ENCODE measurements around the gene DHRS1.
A peak's percentile ranks its signal among the peaks of the same experiment; 100 is the strongest.

The DHRS1 gene

GRCh38 chr14:24309538-24310264 lies 10.1 kb upstream of the DHRS1 start, which contains the start of gene LTB4R2:
Gene LTB4R2 (plus strand): TSS chr14:24310140. CDS start chr14:24310665, 525 bp downstream.
- no peak for DNase-seq (ENCODE audit: low read depth)

GRCh38 chr14:24308342-24309124 lies 9.0 kb upstream of the DHRS1 start:
- no peak for DNase-seq (ENCODE audit: low read depth)

DNA sequence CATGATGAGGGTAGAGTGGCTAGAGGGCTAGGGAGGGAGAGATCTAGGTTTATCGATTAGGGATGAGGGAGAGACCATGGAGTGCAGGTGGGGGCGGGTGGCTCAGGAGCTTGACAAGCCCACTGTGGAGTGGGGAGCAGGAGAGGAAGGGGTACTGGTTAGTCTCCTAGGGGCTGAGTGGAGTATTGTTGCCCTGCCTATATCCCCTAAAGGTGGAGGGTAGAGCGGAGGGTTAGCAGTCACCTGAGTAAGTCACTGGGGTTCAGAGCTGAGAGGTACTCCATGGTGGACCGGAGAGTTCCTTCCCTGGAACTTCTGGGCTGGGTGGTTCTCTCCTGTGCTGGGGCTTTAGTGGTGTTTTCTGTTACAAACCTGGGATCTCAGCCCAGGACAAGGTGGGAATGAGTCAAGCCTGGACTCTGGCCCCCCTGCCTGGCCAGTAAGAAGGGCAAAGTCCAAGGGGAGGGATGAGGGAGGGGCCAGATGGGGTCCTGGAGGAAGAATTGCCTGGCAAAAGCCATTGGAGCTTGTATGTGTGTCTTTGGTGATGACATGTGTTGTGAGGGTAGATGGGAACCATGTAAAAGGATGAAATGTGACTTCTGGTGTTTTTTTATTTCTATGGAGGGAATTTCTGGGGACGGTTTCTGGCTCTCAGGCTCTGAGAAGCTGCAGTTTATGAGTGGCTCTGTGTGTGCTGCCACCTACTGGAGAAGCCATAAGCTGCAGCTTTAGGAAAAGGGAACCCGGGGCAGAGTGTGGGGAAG lies 8.2 kb upstream of the DHRS1 start, which contains the start of gene CIDEB:
Gene CIDEB, minus strand, starts transcription at position 403 of the 767 bp plus-strand sequence. Its CDS starts 119 bp downstream, at position 284.
- no peak for DNase-seq (ENCODE audit: low read depth)

GRCh38 chr14:24307156-24307574 lies 7.6 kb upstream of the DHRS1 start:
- DNase-seq (ENCODE audit: low read depth): no peak

DNA sequence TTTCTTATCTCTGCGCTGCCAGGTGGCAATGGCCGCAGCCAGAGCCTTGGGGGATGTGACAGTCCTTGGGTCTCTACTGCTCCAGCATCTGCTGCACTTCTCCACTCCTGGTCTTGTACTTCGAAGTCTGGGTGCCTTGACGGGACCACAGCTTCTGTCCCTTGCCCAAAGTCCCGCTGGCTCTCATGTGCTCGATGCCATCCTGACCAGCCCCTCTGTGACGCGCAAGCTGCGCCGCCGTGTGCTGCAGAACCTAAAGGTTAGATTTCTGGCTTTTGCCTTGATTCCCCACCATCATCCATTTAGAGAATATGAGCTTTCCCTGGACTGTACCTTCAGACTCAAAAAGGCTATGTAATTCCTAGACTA lies 4.4 kb upstream of the DHRS1 start:
- DNase-seq (ENCODE audit: low read depth): no peak

GRCh38 chr14:24300326-24300980 lies 873 bp upstream of the DHRS1 start:
- DNase-seq (ENCODE audit: low read depth): no peak

GRCh38 chr14:24298892-24299254 lies 707 bp downstream of the DHRS1 start:
- DNase-seq (ENCODE audit: low read depth): no peak

DNA sequence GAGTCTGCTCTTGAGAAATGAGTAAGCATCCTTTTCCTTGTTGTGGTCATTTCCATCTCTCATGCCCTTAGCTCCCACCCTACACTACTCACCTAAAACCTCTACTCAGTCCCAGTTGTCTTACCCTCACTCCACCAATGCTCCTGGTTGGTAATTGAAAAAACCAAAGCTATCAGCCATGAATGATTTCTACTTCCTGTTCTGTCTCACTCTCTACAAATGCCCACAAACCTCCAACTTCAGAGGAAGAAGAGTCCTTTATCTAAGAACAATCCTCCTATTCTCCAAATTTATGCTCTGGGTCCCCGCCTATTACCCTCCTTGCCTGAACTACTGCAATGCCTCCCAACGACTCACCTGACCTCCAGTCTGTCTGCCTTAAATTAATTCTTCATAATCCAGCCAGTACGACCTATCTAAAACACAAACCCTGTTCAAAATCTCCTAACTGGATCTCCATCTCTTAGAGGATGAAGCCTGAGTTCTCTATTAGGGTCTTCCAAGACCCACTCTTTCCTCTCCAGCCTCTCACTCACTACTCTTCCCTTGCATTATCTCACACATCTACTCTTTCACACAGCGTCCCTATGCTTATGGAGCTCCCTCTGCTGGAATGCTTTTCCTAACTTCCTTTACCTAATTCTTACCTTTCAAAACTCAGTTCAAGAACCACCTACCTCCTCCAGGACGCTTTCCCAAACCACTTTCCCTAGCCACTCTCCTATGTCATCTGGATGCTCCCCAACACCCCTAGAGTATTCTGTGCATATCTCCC lies 2.2 kb downstream of the DHRS1 start:
- DNase-seq (ENCODE audit: low read depth): no peak

GRCh38 chr14:24296341-24297157 lies 3.0 kb downstream of the DHRS1 start:
- DNase-seq (ENCODE audit: low read depth): peak; percentile 73

DNA sequence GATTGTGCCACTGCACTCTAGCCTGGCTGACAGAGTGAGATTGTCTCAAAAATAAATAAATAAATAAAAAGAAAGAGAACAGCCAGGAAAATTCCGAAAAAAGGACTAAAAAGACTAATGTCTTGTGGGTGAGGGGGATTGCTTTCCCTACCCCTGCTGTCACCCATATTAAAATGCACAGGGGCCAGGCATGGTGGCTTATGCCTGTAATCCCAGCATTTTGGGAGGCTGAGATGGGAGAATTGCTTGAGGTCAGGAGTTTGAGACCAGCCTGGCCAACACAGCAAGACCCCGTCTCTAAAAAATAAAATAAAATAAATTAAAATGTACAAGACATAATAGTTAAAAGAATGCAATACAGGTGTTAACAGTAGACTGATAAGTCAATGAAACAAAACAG lies 6.1 kb downstream of the DHRS1 start:
- DNase-seq (ENCODE audit: low read depth): no peak

DNA sequence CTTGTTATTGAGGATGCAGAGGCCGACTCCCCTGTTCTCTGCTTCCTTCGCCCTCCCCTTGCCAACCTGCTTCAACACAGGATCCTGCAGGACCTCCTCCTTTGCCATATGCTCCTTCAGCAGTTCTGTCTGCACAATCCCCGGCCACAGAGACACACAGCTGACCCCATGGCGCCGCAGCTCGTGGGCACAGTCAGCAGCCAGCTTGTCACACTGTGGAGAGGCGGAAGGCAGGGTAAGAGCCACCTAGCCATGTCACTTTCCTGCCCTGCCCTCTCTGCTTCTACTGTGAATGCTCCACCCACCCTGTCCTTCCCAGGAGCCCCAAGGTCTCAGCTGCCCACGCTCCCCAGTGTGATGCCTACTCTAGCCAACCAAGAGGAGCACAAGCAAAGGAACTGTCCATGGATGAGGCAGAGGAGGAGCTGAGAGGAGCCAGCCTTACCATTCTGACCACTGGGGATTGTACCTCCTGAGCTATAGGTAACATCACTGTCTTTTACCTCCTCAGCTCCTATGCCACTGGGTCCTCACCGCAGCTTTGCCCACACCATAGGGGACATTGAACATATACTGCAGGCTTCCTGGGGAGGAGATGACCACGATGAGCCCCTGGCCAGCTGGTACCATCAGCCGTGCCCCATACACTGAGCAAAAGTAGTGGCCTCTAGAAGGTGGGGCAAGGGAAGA lies 7.3 kb downstream of the DHRS1 start:
- no peak for DNase-seq (ENCODE audit: low read depth)

DNA sequence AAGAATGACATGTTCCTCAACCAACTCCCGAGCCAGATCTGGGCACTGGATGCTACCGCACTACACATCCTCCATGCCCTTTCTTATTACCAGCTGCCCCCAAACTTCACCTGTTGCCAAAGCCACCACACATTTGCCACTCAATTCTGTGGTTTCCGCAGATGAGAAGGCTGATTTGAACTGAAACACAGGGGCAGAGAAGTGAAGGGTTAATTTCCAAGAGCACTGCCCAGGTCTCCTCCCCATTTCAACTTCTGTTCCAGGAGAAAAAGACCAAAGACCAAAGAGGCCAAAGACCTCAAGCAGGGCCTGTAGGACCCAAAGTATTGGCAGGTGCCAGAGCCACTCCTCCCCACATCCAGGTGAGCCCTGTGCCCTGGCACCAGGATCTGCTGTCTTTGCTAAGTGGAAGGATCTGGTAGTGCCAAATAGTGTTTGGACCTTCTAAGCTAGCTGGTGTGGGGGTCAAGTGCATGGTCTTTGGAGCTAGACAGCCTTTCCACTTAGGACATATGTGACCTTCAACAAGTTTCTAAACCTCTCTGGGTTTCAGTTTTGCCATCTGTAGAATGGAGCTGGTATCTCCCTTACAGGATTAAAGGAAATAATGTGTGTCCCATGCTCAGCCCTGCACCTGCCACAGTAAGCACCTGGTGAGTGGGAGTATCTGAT lies 8.0 kb downstream of the DHRS1 start:
- DNase-seq (ENCODE audit: low read depth): no peak

DNA sequence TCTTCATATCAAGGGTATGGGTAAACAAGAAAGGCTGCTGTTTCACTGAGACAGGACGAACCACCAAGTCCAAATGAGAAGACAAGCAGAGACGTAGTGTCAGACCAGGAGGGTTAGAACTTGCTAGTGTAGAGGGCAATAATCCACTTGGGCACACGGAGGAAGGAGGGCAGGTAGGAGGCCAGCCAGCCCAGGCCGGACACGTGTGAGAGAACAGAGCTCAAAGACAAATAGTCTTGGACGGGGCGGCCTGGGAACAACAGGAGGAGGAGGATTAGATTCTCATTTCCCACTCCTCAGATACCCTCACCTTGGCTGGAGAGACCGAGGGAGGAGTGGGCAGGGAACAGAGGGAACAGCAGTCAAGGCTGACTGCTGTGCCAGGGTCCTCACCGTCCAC lies 8.8 kb downstream of the DHRS1 start:
- no peak for DNase-seq (ENCODE audit: low read depth)

GRCh38 chr14:24289649-24290280 lies 9.8 kb downstream of the DHRS1 start:
- no peak for DNase-seq (ENCODE audit: low read depth)

GRCh38 chr14:24286996-24287395 lies 12.6 kb downstream of the DHRS1 start:
- DNase-seq (ENCODE audit: low read depth): no peak

DNA sequence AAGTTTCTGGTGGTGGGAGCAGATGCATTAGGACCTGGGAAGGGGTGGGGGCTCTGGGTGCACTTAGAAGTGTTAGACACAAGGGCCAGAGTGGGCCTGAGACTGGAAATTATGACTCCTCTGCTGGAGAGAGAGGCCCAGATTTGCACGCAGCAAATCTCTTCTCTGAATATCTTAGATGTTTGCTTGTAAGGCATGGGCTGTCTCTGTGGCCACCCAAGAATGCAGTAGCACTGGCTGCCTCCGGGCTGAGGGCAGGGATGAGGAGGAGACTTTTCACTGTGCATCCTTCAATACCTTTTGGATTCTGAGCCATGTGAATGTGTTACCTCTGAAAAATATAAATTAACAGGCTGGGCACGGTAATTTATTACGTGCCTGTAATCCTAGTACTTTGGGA lies 14.2 kb downstream of the DHRS1 start:
- DNase-seq (ENCODE audit: low read depth): no peak

DNA sequence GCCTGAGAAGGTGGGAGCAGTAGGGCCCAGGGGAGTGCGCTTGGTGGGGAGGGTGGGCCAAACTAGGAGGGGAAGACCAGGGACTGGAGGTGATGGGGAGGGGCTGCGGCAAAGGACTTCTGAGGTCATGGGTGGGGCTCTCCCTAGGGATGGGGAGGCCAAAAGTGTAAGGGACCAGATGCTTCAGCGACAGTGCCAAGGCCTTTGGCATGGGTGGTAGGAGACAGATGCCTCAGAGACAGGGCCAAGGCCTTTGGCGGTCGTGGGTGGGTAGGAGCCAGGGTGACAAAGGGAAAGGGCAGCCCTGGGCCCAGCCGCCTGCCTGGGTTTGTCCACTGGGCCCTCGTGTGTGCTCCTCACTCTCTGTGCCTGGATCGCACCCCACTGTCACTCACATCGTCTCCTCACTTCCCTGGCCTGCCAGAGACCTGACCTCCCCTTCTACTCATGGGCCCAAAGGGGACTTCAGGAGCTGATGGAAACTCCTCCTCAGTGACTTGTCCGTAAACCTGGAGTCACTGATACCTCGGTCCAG lies 15.0 kb downstream of the DHRS1 start:
- no peak for DNase-seq (ENCODE audit: low read depth)

- no peak for DNase-seq (ENCODE audit: low read depth)
Measured at GRCh38 chr14:24283796-24284460, 15.7 kb downstream of the DHRS1 start.

Measured in HS-27A (cell line).